Stimulated activated CD8-positive, alpha-beta memory T cell treated with anti-CD3 and anti-CD28 coated beads, Interleukin-15, amount 100 ng/mL, for 4 hours (primary cell): ENCODE results near the gene FFAR2.
"Not testable (repeated sequence)": the region's sequence is repeated elsewhere in the genome, so short reads cannot be mapped to it uniquely, and the experiment has no call there.

Source experiments
- DNase-seq, 2 donors: peaks; one replicate each; pipeline ENCODE4 v3.0.0-alpha.2; 2020; ENCODE audit warnings: low read depth in 2 of 2

Gene FFAR2

GRCh38 chr19:35447606-35448469, at the start of gene FFAR2:
Gene FFAR2 (plus strand): TSS chr19:35448257. CDS start chr19:35449715, 1,458 bp downstream.
- no peak for DNase-seq

- DNase-seq: no peak
These were observed 49.5 kb upstream of the FFAR2 start for GRCh38 chr19:35398570-35398969.

GRCh38 chr19:35399231-35399630, 48.8 kb upstream of the FFAR2 start:
- DNase-seq: no peak

- DNase-seq: no peak
These were observed 47.9 kb upstream of the FFAR2 start for GRCh38 chr19:35399948-35400772.

- DNase-seq: no peak
These were observed 47.3 kb upstream of the FFAR2 start for GRCh38 chr19:35400773-35401100.

DNA sequence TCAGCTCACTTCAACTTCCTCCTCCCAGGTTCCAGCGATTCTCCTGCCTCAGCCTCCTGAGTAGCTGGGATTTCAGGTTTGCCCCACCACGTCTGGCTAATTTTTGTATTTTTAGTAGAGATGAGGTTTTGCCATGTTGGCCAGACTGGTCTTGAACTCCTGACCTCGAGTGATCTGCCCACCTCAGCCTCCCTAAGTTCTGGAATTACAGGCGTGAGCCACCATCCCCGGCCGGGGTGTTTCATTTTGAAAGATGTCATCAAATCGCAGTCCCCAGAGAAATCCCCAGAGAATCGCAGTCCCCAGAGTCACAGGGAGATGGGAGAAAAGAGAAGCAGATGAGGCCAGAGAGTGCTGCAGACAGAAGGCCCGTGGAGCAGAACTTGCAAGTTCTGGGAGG, 46.6 kb upstream of the FFAR2 start:
- not testable (repeated sequence) for DNase-seq

GRCh38 chr19:35403116-35403760, 44.8 kb upstream of the FFAR2 start:
- DNase-seq: no peak

DNA sequence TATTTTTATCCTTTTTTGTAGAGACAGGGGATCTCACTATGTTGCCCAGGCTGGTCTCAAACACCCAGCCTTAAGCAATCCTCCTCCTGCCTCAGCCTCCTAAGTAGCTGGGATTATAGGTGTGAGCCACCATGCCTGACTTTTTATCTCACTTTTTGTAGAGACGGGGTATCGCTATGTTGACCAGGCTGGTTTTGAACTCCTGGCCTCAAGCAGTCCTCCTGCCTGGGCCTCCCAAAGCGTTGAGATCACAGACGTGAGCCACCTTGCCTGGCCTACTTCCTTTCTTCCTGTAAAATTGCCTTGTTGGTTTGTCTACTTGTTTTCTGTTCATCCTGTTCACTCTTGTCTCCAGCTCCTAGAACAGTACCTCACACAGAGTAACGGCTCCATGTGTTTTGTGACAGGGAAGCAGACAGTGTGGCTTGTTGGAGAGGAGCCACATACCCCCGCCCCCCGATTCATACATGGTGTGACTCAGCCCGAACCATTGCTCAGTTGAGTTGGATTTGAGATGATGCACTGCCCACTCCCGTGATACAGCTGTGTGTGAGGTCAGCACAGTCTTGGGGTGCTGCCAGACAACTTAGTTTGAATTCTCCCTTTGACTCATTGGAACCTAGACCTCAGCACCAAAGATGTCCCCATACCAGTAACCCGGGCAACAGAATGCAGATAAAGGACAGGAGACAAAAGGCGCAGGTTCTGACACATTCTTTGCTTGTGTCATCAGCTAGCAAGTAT, 43.0 kb upstream of the FFAR2 start:
- no peak for DNase-seq

DNA sequence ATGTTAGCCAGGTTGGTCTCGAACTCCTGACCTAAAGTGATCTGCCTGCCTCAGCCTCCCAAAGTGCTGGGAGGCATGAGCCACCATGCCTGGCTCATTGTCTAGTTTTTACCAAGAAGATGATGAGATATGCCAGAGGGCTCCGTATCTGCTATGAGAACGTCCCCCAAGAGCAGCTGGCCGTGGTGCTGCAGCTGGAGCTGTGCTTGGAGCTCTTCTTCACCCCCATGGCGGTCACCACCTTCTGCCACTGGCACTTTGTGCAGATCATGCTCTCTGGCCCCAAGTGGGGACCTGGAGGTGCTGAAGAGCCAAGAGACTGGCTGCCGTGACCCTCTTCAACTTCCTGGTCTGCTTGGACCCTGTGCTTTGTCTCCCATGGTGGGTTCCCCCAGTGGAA, 40.4 kb upstream of the FFAR2 start:
- no peak for DNase-seq

GRCh38 chr19:35408284-35409171, 39.5 kb upstream of the FFAR2 start:
- DNase-seq: no peak

DNA sequence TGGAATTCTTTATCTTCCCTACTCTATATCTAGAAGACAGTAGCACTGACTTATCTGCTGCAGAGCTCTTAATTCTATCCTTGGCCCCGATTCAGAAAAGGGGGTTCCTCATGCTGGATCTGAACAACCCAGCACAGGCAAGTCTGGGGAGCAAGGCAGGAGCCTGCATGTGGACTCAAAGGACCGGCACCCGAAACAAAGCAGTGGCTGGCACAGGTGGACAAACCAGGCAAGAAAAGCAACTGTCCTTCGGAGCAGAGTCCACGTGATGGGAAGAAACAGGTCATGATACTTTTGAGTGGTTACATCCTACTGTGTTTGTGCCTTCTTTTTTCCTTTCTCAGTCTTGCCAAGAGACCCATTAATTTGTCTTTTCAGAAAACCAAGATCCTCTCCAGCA, 38.9 kb upstream of the FFAR2 start:
- no peak for DNase-seq

DNA sequence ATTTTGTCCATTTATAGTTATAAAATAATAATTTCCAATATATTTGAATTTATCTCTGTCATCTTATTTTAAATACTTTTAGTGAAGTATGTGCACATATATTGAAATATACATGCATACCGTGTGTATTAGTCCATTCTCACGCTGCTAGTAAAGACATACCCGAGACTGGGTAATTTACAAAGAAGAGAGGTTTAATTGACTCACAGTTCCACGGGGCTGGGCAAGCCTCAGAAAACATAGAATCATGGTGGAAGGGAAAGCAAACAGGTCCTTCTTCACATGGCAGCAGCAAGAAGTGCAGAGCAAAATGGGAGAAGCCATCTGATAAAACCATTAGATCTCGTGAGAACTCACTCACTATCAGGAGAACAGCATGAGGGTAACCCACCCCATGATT, 37.6 kb upstream of the FFAR2 start:
- no peak for DNase-seq

DNA sequence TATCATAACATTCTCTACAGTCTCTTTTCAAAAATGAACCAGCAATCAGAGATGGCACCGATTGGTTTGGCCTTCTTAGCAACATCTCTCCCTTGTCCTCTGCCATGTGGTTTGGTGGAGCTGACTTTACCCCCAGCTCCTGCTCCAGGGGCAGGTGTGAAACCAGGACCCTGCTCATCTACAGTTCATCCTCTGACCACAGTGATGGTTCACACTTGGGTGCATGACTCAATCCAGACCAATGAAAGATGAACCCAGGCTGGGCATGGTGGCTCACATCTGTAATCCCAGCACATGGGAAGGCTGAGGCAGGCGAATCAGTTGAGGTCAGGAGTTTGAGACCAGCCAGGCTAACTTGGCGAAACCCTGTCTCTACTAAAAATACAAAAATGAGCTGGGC, 33.6 kb upstream of the FFAR2 start:
- DNase-seq: no peak

- no peak for DNase-seq
These were observed 31.7 kb upstream of the FFAR2 start for GRCh38 chr19:35416331-35416730.

- DNase-seq: no peak
These were observed 30.8 kb upstream of the FFAR2 start for GRCh38 chr19:35417278-35417677.

DNA sequence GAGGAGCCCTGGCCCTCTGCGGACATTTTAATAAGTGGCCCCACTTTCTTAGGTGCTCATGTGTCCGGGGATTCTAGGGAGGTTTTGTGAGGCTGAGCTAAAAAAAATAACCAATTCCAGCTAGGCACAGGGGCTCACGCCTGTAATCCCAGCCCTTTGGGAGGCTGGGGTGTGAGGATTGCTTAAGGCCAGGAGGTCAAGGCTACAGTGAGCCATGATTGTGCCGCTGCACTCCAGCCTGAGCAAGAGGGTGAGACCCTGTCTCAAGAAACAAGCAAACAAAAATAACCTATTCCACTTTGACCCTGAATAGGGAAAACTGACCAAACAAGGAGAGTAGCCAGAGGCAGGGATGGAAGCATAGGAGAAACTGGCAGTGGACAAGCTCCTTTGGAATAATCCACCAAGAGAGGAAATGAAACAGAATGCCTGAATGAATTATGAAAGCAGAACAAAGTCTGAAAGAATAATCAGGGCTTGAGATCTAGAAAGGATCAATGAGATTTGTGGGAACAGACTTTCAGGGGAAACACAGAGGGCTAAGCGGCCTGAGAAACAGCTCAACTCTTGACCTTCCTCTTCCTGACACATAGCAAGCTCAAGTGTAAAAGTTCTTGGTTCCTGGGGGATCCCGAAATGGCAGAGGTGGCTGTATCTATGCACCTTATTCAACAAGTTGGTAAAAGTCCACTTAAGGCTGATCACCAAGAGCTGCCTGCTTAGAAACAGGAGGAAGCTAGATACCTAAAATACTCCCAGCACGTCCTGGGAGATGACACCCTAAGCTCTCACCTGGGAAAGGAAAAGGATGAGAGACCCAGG, 30.1 kb upstream of the FFAR2 start:
- DNase-seq: no peak

- no peak for DNase-seq
These were observed 29.0 kb upstream of the FFAR2 start for GRCh38 chr19:35419046-35419445.

- no peak for DNase-seq
These were observed 28.3 kb upstream of the FFAR2 start for GRCh38 chr19:35419805-35420204.

GRCh38 chr19:35421362-35421761, 26.7 kb upstream of the FFAR2 start:
- DNase-seq: no peak

GRCh38 chr19:35423406-35423805, 24.7 kb upstream of the FFAR2 start:
- not testable (repeated sequence) for DNase-seq
